ENCODE results near the gene IL1F10. TPM values are rescaled to one million over a fixed set of nuclear protein-coding genes. Genes with fewer than 3 reads are reported as not detected.

IL1F10 gene
- total and polyA plus RNA-seq, 9 donors = not detected

DNA sequence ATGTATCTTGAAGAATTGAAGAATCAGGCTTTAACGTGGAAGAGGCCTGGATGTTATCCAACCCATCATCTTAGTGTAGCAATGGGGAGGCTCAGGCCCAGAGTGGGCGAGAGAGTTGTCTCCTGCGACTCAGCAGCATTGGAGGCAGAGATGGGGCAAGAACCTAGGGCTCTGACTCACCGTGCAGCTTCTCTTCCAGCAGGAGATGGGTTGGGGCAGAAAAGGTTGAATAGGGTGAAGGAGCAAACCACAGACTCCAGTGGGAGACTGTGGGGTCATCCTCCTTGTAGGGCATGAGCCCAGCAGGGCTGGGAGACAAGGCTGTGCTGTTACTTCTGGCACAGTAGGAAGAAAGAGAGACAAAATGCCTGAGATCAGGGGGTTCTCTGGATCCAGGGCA, 7.4 kb upstream of the IL1F10 start:
- intact Hi-C loops (cut with DNase I) = no loop called here
- H3K4me1 ChIP-seq (ENCODE audit: insufficient read depth) = no peaks in the 10 kb centered on the region

GRCh38 chr2:113060796-113061195, 7.0 kb upstream of the IL1F10 start:
- WGBS, 3 donors = 31 to 50% (median 41%) methylated on average over 1 of the region's 1 CpG
- no peak for TF ChIP-seq EP300 (IDR thresholded peaks at IDR 0.05)
- TF ChIP-seq, protein P1, sequence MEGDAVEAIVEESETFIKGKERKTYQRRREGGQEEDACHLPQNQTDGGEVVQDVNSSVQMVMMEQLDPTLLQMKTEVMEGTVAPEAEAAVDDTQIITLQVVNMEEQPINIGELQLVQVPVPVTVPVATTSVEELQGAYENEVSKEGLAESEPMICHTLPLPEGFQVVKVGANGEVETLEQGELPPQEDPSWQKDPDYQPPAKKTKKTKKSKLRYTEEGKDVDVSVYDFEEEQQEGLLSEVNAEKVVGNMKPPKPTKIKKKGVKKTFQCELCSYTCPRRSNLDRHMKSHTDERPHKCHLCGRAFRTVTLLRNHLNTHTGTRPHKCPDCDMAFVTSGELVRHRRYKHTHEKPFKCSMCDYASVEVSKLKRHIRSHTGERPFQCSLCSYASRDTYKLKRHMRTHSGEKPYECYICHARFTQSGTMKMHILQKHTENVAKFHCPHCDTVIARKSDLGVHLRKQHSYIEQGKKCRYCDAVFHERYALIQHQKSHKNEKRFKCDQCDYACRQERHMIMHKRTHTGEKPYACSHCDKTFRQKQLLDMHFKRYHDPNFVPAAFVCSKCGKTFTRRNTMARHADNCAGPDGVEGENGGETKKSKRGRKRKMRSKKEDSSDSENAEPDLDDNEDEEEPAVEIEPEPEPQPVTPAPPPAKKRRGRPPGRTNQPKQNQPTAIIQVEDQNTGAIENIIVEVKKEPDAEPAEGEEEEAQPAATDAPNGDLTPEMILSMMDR (IDR thresholded peaks at IDR 0.05) = no peak
- TF ChIP-seq POLR2A (IDR thresholded peaks at IDR 0.05) = no peak
- no peaks in the 10 kb centered on the region for H3K27me3 ChIP-seq
- no peak overlapping the region for H3K4me3 ChIP-seq
- no peaks in the 10 kb centered on the region for H3K36me3 ChIP-seq
- H3K4me1 ChIP-seq (ENCODE audit: insufficient read depth) = no peaks in the 10 kb centered on the region
- intact Hi-C loops (cut with DNase I) = no loop called here
- H3K27ac ChIP-seq = no peak overlapping the region
- no peaks in the 10 kb centered on the region for H3K9me3 ChIP-seq
- DNase-seq = no peak

More for the DNA sequence above, 7.4 kb upstream of the IL1F10 start:
- no peak for DNase-seq
- no peaks in the 10 kb centered on the region for H3K27me3 ChIP-seq
- WGBS, 3 donors = 66 to 77% (median 70%) methylated on average over 4 of the region's 4 CpGs
- H3K4me3 ChIP-seq = no peak overlapping the region
- no peaks in the 10 kb centered on the region for H3K9me3 ChIP-seq
- TF ChIP-seq POLR2A (IDR thresholded peaks at IDR 0.05) = no peak
- TF ChIP-seq, protein P1 (IDR thresholded peaks at IDR 0.05) = no peak
- TF ChIP-seq EP300 (IDR thresholded peaks at IDR 0.05) = no peak
- no peaks in the 10 kb centered on the region for H3K36me3 ChIP-seq
- no peak overlapping the region for H3K27ac ChIP-seq

DNA sequence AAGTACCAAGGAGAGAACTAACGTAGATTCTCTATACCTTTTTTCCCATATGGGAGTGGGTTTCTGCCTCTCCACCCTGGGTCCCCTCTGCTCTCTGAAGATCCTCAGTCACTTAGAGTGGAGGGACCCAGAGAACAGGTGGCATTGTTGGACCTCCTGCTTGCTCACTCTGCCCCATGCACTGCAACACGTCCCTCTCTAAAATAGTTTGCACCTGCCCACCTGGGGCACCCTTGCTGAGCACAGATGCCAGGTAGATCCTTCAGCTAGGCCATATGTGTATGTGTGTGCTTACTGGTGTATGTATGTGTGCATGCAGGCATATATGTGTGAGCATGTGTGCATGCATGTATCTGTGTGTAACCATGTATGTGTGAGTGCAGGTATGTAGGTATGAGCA, 6.5 kb upstream of the IL1F10 start:
- H3K4me1 ChIP-seq (ENCODE audit: insufficient read depth) = no peaks in the 10 kb centered on the region
- H3K36me3 ChIP-seq = no peaks in the 10 kb centered on the region
- intact Hi-C loops (cut with DNase I) = no loop called here
- no peaks in the 10 kb centered on the region for H3K9me3 ChIP-seq
- no peak overlapping the region for H3K27ac ChIP-seq
- no peak for DNase-seq
- TF ChIP-seq, protein P1 (IDR thresholded peaks at IDR 0.05) = no peak
- no peak for TF ChIP-seq POLR2A (IDR thresholded peaks at IDR 0.05)
- TF ChIP-seq EP300 (IDR thresholded peaks at IDR 0.05) = no peak
- 38 to 78% (median 57%) methylated on average over 2 of the region's 2 CpGs for WGBS, 3 donors
- no peak overlapping the region for H3K4me3 ChIP-seq
- no peaks in the 10 kb centered on the region for H3K27me3 ChIP-seq

GRCh38 chr2:113061896-113062770, 5.6 kb upstream of the IL1F10 start:
- Histone ChIP-seq H3K9me3 (no peaks in the 10 kb centered on the region), H3K4me3 (no peak overlapping the region), H3K27ac (no peak overlapping the region), H3K36me3 (no peaks in the 10 kb centered on the region), H3K4me1 (ENCODE audit: insufficient read depth) (no peaks in the 10 kb centered on the region), H3K27me3 (no peaks in the 10 kb centered on the region)
- TF ChIP-seq EP300 (IDR thresholded peaks at IDR 0.05) = no peak
- TF ChIP-seq POLR2A (IDR thresholded peaks at IDR 0.05) = no peak
- TF ChIP-seq, protein P1 (IDR thresholded peaks at IDR 0.05) = no peak
- intact Hi-C loops (cut with DNase I) = no loop called here
- no peak for DNase-seq
- 77 to 84% (median 83%) methylated on average over 17 to 18 of the region's 18 CpGs for WGBS, 3 donors

Measured in ovary (tissue), 9 donors.